Measurements from ENCODE around the gene RRBP1. TPM values are rescaled to one million over a fixed set of nuclear protein-coding genes. Genes with fewer than 3 reads are reported as not detected.

RRBP1 gene
- total and polyA plus RNA-seq, 2 donors (not counting 3 experiments of a cell fraction or from before 2014, with no cell fraction given), result 50.3 to 236 TPM

DNA sequence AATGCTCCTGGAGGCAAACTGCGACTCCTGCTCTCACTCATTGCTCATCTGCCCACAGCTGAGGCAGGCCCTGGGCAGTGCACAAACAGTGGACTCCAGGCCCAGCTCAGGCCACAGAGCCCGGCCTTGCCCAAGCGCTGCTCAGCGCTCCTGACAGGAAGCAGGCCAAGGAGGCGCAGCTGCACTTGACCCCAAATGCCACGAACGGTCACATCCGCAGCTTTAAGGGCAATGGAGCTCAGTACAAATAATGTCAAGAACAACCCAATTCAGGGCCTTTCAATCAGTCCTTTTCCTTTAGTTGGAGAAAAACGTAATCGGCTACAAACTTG, 33.8 kb downstream of the RRBP1 start:
- H3K4me2 ChIP-seq (ENCODE audit: insufficient read depth, low read length), result no peak overlapping the region
- FAIRE-seq, result no peak
- peaks cover 0 to 7% of the 10 kb centered on the region in 2 experiments for H3K36me3 ChIP-seq (ENCODE audit: control insufficient read depth in 2 of 2, extremely low read depth in 1 of 2, insufficient read depth in 2 of 2, low read length in 2 of 2)
- BruUV-seq (replicated peaks), result no TSS peak
- no peak overlapping the region for H3K4me3 ChIP-seq (replicated peaks in 1 of 3; ENCODE audit: insufficient read depth in 1 of 3, low read depth in 1 of 3, low read length in 3 of 3)
- H3K9ac ChIP-seq (replicated peaks; ENCODE audit: extremely low read depth, insufficient read depth, low read length), result no peak overlapping the region
- peaks cover 70% of the 10 kb centered on the region for H3K79me2 ChIP-seq (ENCODE audit: control insufficient read depth, insufficient read depth, low read length)
- DNase-seq (ENCODE audit: low read depth, low spot score), result no peak
- H3K4me1 ChIP-seq (ENCODE audit: control insufficient read depth, extremely low read depth, insufficient read depth, low read length), result peaks cover 11% of the 10 kb centered on the region
- no peak overlapping the region for H3K27ac ChIP-seq (ENCODE audit: insufficient read depth, low read depth, low read length)
- dilution Hi-C loops (cut with MboI; ENCODE audit: extremely low pct_ligation_motif_present, low sequenced_read_pairs) (no loop called here), intact Hi-C loops (cut with micrococcal nuclease) (no loop called here)
- ChIA-PET POLR2A (no interaction called here), CTCF (interaction anchor here (0.7 to 3.9 kb wide), 11 partner anchors 16 to 310 kb away, joined by 3 to 25 read pairs (median 6); partner anchors contain the start of genes DSTN and RRBP1)
- no peak overlapping the region for H2AFZ ChIP-seq (ENCODE audit: low read depth, low read length)
- no peaks in the 10 kb centered on the region for H3K27me3 ChIP-seq (ENCODE audit: control insufficient read depth in 2 of 2, insufficient read depth in 2 of 2, low read length in 2 of 2)
- TF ChIP-seq JUN (IDR thresholded peaks at IDR 0.05; ENCODE audit: borderline replicate concordance, insufficient read depth, insufficient read length, low read depth) (no peak), MYC (IDR thresholded peaks at IDR 0.05; ENCODE audit: low read depth, low read length) (no peak), FOS (IDR thresholded peaks at IDR 0.05; ENCODE audit: borderline replicate concordance, insufficient read depth, low read length) (no peak), CTCF (IDR thresholded peaks at IDR 0.05; ENCODE audit: extremely low read depth in 1 of 2, insufficient read depth in 1 of 2, low read depth in 1 of 2, low read length in 2 of 2) (no peak), EZH2 (IDR thresholded peaks at IDR 0.05; ENCODE audit: borderline replicate concordance, low read depth, low read length, severe bottlenecking) (no peak)
- TF ChIP-seq, protein P1, sequence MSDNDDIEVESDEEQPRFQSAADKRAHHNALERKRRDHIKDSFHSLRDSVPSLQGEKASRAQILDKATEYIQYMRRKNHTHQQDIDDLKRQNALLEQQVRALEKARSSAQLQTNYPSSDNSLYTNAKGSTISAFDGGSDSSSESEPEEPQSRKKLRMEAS (IDR thresholded peaks at IDR 0.05; ENCODE audit: insufficient read depth, insufficient read length), result no peak
- H3K9me1 ChIP-seq (replicated peaks; ENCODE audit: control insufficient read depth, extremely low read depth, insufficient read depth, low read length), result no peaks in the 10 kb centered on the region
- H4K20me1 ChIP-seq (replicated peaks; ENCODE audit: control insufficient read depth, extremely low read depth, insufficient read depth, low read length), result no peaks in the 10 kb centered on the region
- no peaks in the 10 kb centered on the region for H3K9me3 ChIP-seq (replicated peaks; ENCODE audit: control insufficient read depth, insufficient read depth, low read length)
